HepG2 (cell line): Measurements from ENCODE around the gene CEBPA. TPM values are rescaled to one million over a fixed set of nuclear protein-coding genes. Genes with fewer than 3 reads are reported as not detected.

Source experiments
- AKAP8 ChIP-seq: sonication (generic); formaldehyde crosslinking; IDR thresholded peaks from 2 replicates; pipeline ENCODE4 v1.5.1; 2020; ENCODE audit warnings: mild to moderate bottlenecking, missing genetic modification reagents
- HNF4A ChIP-seq: sonication (generic); formaldehyde crosslinking; IDR thresholded peaks from 2 replicates; pipeline ENCODE4 v1.4.0; 2020; ENCODE audit warnings: missing genetic modification reagents
- HOXA5 ChIP-seq: sonication (generic); formaldehyde crosslinking; IDR thresholded peaks from 2 replicates; pipeline ENCODE4 v1.4.0; 2020; ENCODE audit warnings: missing genetic modification reagents
- JARID2 ChIP-seq: sonication (generic); formaldehyde crosslinking; IDR thresholded peaks from 2 replicates; pipeline ENCODE4 v1.8.1; 2023; ENCODE audit warnings: missing genetic modification reagents, inconsistent platforms; ENCODE audit not compliant: insufficient replicate concordance
- JUNB ChIP-seq: sonication (generic); formaldehyde crosslinking; IDR thresholded peaks from 2 replicates; pipeline ENCODE4 v1.8.0; 2022; ENCODE audit warnings: missing genetic modification reagents, mild to moderate bottlenecking, borderline replicate concordance
- KDM6A ChIP-seq: IDR thresholded peaks from 2 replicates; pipeline ENCODE4 v1.6.1; 2016; ENCODE audit warnings: low read depth
- MEIS2 ChIP-seq: sonication (generic); formaldehyde crosslinking; IDR thresholded peaks from 2 replicates; pipeline ENCODE4 v1.9.0; 2021; ENCODE audit warnings: mild to moderate bottlenecking, missing genetic modification reagents
- NFKBIZ ChIP-seq: IDR thresholded peaks from 2 replicates; pipeline ENCODE4 v1.6.1; 2018; ENCODE audit warnings: missing genetic modification reagents, missing compliant biosample characterization
- PRDM10 ChIP-seq: sonication (generic); formaldehyde crosslinking; IDR thresholded peaks from 2 replicates; pipeline ENCODE4 v1.4.0; 2020; ENCODE audit warnings: low read depth, missing genetic modification reagents
- RORA ChIP-seq: sonication (generic); formaldehyde crosslinking; IDR thresholded peaks from 2 replicates; pipeline ENCODE4 v1.5.0; 2020; ENCODE audit warnings: mild to moderate bottlenecking, missing genetic modification reagents, moderate library complexity
- SETDB1 ChIP-seq: sonication (generic); formaldehyde crosslinking; IDR thresholded peaks from 2 replicates; pipeline ENCODE4 v1.5.1; 2020; ENCODE audit warnings: missing genetic modification reagents, mild to moderate bottlenecking, borderline replicate concordance
- SRSF9 ChIP-seq: fragments of 200-400 bp; formaldehyde crosslinking; IDR thresholded peaks from 2 replicates; pipeline ENCODE4 v1.6.1; 2018; ENCODE audit warnings: borderline replicate concordance, mild to moderate bottlenecking, low read depth, low read length; ENCODE audit not compliant: insufficient read depth, poor library complexity, severe bottlenecking
- TP53 ChIP-seq: sonication (generic); formaldehyde crosslinking; conservative IDR thresholded peaks from 2 replicates; pipeline ENCODE4 v1.4.0; 2020; ENCODE audit warnings: missing genetic modification reagents
- YY1 ChIP-seq: IDR thresholded peaks from 2 replicates; pipeline ENCODE4 v1.6.1; 2011; ENCODE audit warnings: low read length, low read depth, moderate library complexity, mild to moderate bottlenecking; ENCODE audit not compliant: insufficient read depth, insufficient replicate concordance
- ZC3H4 ChIP-seq: sonication (generic); formaldehyde crosslinking; IDR thresholded peaks from 2 replicates; pipeline ENCODE4 v1.4.0; 2020; ENCODE audit warnings: missing genetic modification reagents, borderline replicate concordance
- ZFP62 ChIP-seq: sonication (generic); formaldehyde crosslinking; IDR thresholded peaks from 2 replicates; pipeline ENCODE4 v1.4.0; 2020; ENCODE audit warnings: missing genetic modification reagents
- ZNF3 ChIP-seq: IDR thresholded peaks from 2 replicates; pipeline ENCODE4 v1.7.0; 2017; ENCODE audit warnings: inconsistent platforms
- ZNF510 ChIP-seq: sonication (generic); formaldehyde crosslinking; IDR thresholded peaks from 2 replicates; pipeline ENCODE4 v1.4.0; 2020; ENCODE audit warnings: low read depth, mild to moderate bottlenecking, missing genetic modification reagents
- ZNF570 ChIP-seq: sonication (generic); formaldehyde crosslinking; IDR thresholded peaks from 2 replicates; pipeline ENCODE4 v1.4.0; 2020; ENCODE audit warnings: mild to moderate bottlenecking, missing genetic modification reagents, borderline replicate concordance
- ZNF589 ChIP-seq: sonication (generic); formaldehyde crosslinking; conservative IDR thresholded peaks from 2 replicates; pipeline ENCODE4 v1.8.0; 2022; ENCODE audit warnings: mild to moderate bottlenecking, moderate library complexity, missing genetic modification reagents
- ZNF674 ChIP-seq: sonication (generic); formaldehyde crosslinking; IDR thresholded peaks from 2 replicates; pipeline ENCODE4 v1.5.0; 2020; ENCODE audit warnings: low read depth, mild to moderate bottlenecking, missing genetic modification reagents
- ZNF703 ChIP-seq: sonication (generic); formaldehyde crosslinking; IDR thresholded peaks from 2 replicates; pipeline ENCODE4 v1.5.1; 2020; ENCODE audit warnings: missing genetic modification reagents, mild to moderate bottlenecking, moderate library complexity, borderline replicate concordance
- ZNF724P ChIP-seq: sonication (generic); formaldehyde crosslinking; IDR thresholded peaks from 2 replicates; pipeline ENCODE4 v1.8.0; 2022; ENCODE audit warnings: missing genetic modification reagents, borderline replicate concordance
- ZSCAN30 ChIP-seq: sonication (generic); formaldehyde crosslinking; IDR thresholded peaks from 2 replicates; pipeline ENCODE4 v1.5.0; 2020; ENCODE audit warnings: mild to moderate bottlenecking, missing genetic modification reagents
- polyA plus RNA-seq, 8 experiments: library from polyadenylated mRNA; depleted of rRNA in 3 of 8; stranded (reverse) in 7 of 8; unstranded in 1 of 8; fragments of >200 nt; fragmentation: Illumina TruSeq in 4 of 8; extraction: Trizol in 4 of 8; gene quantifications; 2 replicates each; pipeline versions ENCODE4 v1.2.1 to v1.2.3, GENCODE V29; 2011 to 2016; ENCODE audit warnings: low read depth in 4 of 8, missing spikeins in 1 of 8, mixed read lengths in 1 of 8; ENCODE audit not compliant: insufficient read depth in 1 of 8
- total RNA-seq, 5 experiments: library from RNA; depleted of rRNA; stranded (reverse); fragments of >200 nt; fragmentation: Illumina TruSeq; extraction: Trizol; gene quantifications; 2 replicates each; pipeline ENCODE4 v1.2.3, GENCODE V29; 2016; ENCODE audit warnings: low read depth in 1 of 5
- TF ChIP-seq, protein P1 (sequence below): sonication (generic); formaldehyde crosslinking; IDR thresholded peaks from 2 replicates; pipeline ENCODE4 v1.4.0; 2020; ENCODE audit warnings: mild to moderate bottlenecking, low read depth, missing genetic modification reagents

CEBPA gene
- total and polyA plus RNA-seq, 2 of the 13 experiments (the other 11 are each of a cell fraction or from before 2014, with no cell fraction given): 24.8 to 103 TPM

- TF ChIP-seq TP53 (CRISPR knock-in tag) (no peak), ZNF703 (CRISPR knock-in tag) (no peak), SETDB1 (no peak), YY1 (no peak), MEIS2 (peak; percentile 47; the same call in 1 of the 2 replicates), NFKBIZ (CRISPR knock-in tag) (peak; percentile 21; the same call in 1 of the 2 replicates), HOXA5 (CRISPR knock-in tag) (no peak), ZNF510 (CRISPR knock-in tag) (no peak), ZFP62 (CRISPR knock-in tag) (no peak), ZNF589 (CRISPR knock-in tag) (no peak), SRSF9 (no peak), ZNF3 (CRISPR knock-in tag) (no peak), RORA (CRISPR knock-in tag) (no peak), AKAP8 (CRISPR knock-in tag) (peak; percentile 48; the same call in 1 of the 2 replicates), KDM6A (CRISPR knock-in tag) (0 out of 2 replicates have a peak, but pooled peaks have one; percentile 31), ZSCAN30 (no peak), ZC3H4 (CRISPR knock-in tag) (no peak), ZNF674 (CRISPR knock-in tag) (no peak), JARID2 (no peak), ZNF570 (CRISPR knock-in tag) (no peak), ZNF724P (CRISPR knock-in tag) (no peak), JUNB (CRISPR knock-in tag) (peak; percentile 44; the same call in 1 of the 2 replicates), HNF4A (peak; percentile 76), PRDM10 (CRISPR knock-in tag) (no peak)
- TF ChIP-seq, protein P1, sequence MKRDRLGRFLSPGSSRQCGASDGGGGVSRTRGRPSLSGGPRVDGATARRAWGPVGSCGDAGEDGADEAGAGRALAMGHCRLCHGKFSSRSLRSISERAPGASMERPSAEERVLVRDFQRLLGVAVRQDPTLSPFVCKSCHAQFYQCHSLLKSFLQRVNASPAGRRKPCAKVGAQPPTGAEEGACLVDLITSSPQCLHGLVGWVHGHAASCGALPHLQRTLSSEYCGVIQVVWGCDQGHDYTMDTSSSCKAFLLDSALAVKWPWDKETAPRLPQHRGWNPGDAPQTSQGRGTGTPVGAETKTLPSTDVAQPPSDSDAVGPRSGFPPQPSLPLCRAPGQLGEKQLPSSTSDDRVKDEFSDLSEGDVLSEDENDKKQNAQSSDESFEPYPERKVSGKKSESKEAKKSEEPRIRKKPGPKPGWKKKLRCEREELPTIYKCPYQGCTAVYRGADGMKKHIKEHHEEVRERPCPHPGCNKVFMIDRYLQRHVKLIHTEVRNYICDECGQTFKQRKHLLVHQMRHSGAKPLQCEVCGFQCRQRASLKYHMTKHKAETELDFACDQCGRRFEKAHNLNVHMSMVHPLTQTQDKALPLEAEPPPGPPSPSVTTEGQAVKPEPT (CRISPR knock-in tag): no peak
These were observed 2.7 kb upstream of the CEBPA start (continued) for GRCh38 chr19:33304760-33305647.
